Neural cell (in vitro differentiated cells): ENCODE measurements around the gene ITGB1. TPM values are rescaled to one million over a fixed set of nuclear protein-coding genes. Genes with fewer than 3 reads are reported as not detected.

Experiments
- H2AFZ ChIP-seq: fragments of 200-600, 300-800 bp; sonication (generic), shearing (Covaris generic); 2 replicates; pipeline ENCODE4 v1.6.0; 2014; ENCODE audit warnings: low read depth, mild to moderate bottlenecking, antibody characterized with exemption, low read length, moderate library complexity
- H3F3A ChIP-seq: fragments of 200-600 bp; shearing (Covaris generic); 2 replicates; pipeline ENCODE4 v1.6.1; 2016; ENCODE audit warnings: mild to moderate bottlenecking, moderate library complexity, mixed read lengths, antibody characterized with exemption, low read length; ENCODE audit not compliant: insufficient read depth, poor library complexity, severe bottlenecking
- H3K27ac ChIP-seq: fragments of 200-600, 300-800 bp; sonication (generic), shearing (Covaris generic); 2 replicates; pipeline ENCODE4 v1.5.1; 2014; ENCODE audit warnings: mild to moderate bottlenecking, low read length, moderate library complexity
- H3K27me3 ChIP-seq: fragments of 300-800, 200-600 bp; sonication (generic), shearing (Covaris generic); 2 replicates; pipeline ENCODE4 v1.6.0; 2014; ENCODE audit warnings: mild to moderate bottlenecking, low read depth, low read length, moderate library complexity; ENCODE audit not compliant: insufficient read depth
- H3K36me3 ChIP-seq: fragments of 300-800, 200-600 bp; sonication (generic), shearing (Covaris generic); 2 replicates; pipeline ENCODE4 v1.5.1; 2014; ENCODE audit warnings: mild to moderate bottlenecking, antibody characterized with exemption, low read length, moderate library complexity; ENCODE audit not compliant: insufficient read depth
- H3K4me2 ChIP-seq: fragments of 300-800, 200-600 bp; sonication (generic), shearing (Covaris generic); 2 replicates; pipeline ENCODE4 v1.6.0; 2014; ENCODE audit warnings: mild to moderate bottlenecking, low read length
- H3K4me3 ChIP-seq: fragments of 300-800, 200-600 bp; sonication (generic), shearing (Covaris generic); 2 replicates; pipeline ENCODE4 v1.5.1; 2014; ENCODE audit warnings: mild to moderate bottlenecking, low read length, moderate library complexity
- H3K79me2 ChIP-seq: fragments of 200-600 bp; shearing (Covaris generic); replicated peaks from 2 replicates; pipeline ENCODE4 v1.6.0; 2014; ENCODE audit warnings: mild to moderate bottlenecking, low read length, moderate library complexity; ENCODE audit not compliant: insufficient read depth
- H3K9ac ChIP-seq: fragments of 300-800, 200-600 bp; sonication (generic), shearing (Covaris generic); 2 replicates; pipeline ENCODE4 v1.6.1; 2016; ENCODE audit warnings: mild to moderate bottlenecking, low read length, mixed read lengths
- H3K9me2 ChIP-seq: fragments of 200-600 bp; shearing (Covaris generic); 2 replicates; pipeline ENCODE4 v1.6.1; 2016; ENCODE audit warnings: mild to moderate bottlenecking, low read length, mixed read lengths; ENCODE audit not compliant: insufficient read depth
- H3K9me3 ChIP-seq: fragments of 200-600, 300-800 bp; sonication (generic), shearing (Covaris generic); 2 replicates; pipeline ENCODE4 v1.6.1; 2016; ENCODE audit warnings: mild to moderate bottlenecking, mixed run types, low read length, moderate library complexity, mixed read lengths
- H4K20me1 ChIP-seq: fragments of 200-600 bp; shearing (Covaris generic); 2 replicates; pipeline ENCODE4 v1.6.1; 2016; ENCODE audit warnings: mild to moderate bottlenecking, mixed run types; ENCODE audit not compliant: insufficient read depth
- CTCF ChIP-seq: fragments of 450-650 bp; IDR thresholded peaks from 2 replicates; pipeline ENCODE4 v1.5.1; 2014; ENCODE audit warnings: antibody characterized with exemption, mild to moderate bottlenecking, moderate library complexity; ENCODE audit not compliant: poor library complexity, severe bottlenecking
- EP300 ChIP-seq: fragments of 450-650 bp; conservative IDR thresholded peaks from 2 replicates; pipeline ENCODE4 v1.6.1; 2014; ENCODE audit warnings: antibody characterized with exemption, mild to moderate bottlenecking, moderate library complexity; ENCODE audit not compliant: poor library complexity, severe bottlenecking
- EZH2 ChIP-seq: fragments of 200-600, 300-800 bp; shearing (Covaris generic), sonication (generic); IDR thresholded peaks from 2 replicates; pipeline ENCODE4 v1.6.1; 2014; ENCODE audit warnings: antibody characterized with exemption, low read length, borderline replicate concordance, mild to moderate bottlenecking; ENCODE audit not compliant: insufficient read depth, poor library complexity, severe bottlenecking
- MXI1 ChIP-seq: fragments of 450-650 bp; conservative IDR thresholded peaks from 2 replicates; pipeline ENCODE4 v1.6.1; 2014; ENCODE audit warnings: antibody characterized with exemption, mild to moderate bottlenecking; ENCODE audit not compliant: poor library complexity, severe bottlenecking
- POLR2AphosphoS5 ChIP-seq: IDR thresholded peaks from 2 replicates; pipeline ENCODE4 v1.6.1; 2012
- RAD21 ChIP-seq: fragments of 450-650 bp; conservative IDR thresholded peaks from 2 replicates; pipeline ENCODE4 v1.6.1; 2014; ENCODE audit warnings: antibody characterized with exemption, mild to moderate bottlenecking, moderate library complexity
- SMC3 ChIP-seq: fragments of 450-650 bp; conservative IDR thresholded peaks from 2 replicates; pipeline ENCODE4 v1.6.1; 2014; ENCODE audit warnings: antibody characterized with exemption, mild to moderate bottlenecking, moderate library complexity; ENCODE audit not compliant: poor library complexity
- TAF1 ChIP-seq: IDR thresholded peaks from 2 replicates; pipeline ENCODE4 v1.6.1; 2012; ENCODE audit warnings: low read depth
- polyA plus RNA-seq: library from polyadenylated mRNA; depleted of rRNA; stranded (reverse); fragments of >200 nt; gene quantifications from 2 replicates; pipeline ENCODE4 v1.2.3, GENCODE V29; 2014
- TF ChIP-seq, protein P1 (sequence below): IDR thresholded peaks from 2 replicates; pipeline ENCODE4 v1.6.1; 2012; ENCODE audit warnings: borderline replicate concordance

ITGB1 gene
- polyA plus RNA-seq, 1 donor from 2014 or later = 62.4 TPM

DNA sequence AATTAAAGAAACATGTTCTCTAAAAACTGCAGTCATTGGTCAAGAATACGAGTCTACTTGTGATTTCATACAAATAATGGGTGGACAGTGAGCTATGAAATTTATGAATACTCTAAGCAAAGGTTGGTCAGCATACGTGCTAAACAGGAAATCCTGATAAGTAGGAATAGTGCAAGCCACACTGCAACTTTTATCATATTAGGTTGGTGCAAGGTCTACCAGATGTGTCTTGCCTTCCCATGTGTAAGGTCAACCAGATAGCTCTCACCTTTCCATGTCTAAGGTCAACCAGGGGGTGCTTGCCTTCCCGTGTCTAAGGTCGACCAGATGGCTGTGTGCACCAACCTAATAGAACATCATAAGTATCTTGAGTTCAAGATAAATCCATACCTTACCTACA lies 2.0 kb upstream of the ITGB1 start:
- Histone ChIP-seq H3K27ac (no peak overlapping the region), H3K9me3 (no peaks in the 10 kb centered on the region), H3K9me2 (no peaks in the 10 kb centered on the region), H3K36me3 (no peaks in the 10 kb centered on the region), H2AFZ (no peak overlapping the region), H3K4me2 (peak overlapping the region; percentile 85), H4K20me1 (no peaks in the 10 kb centered on the region), H3K9ac (no peak overlapping the region), H3F3A (no peaks in the 10 kb centered on the region), H3K79me2 (peaks cover 46% of the 10 kb centered on the region), H3K4me3 (peak overlapping the region; percentile 99), H3K27me3 (no peaks in the 10 kb centered on the region)
- no peak for TF ChIP-seq CTCF
- TF ChIP-seq, protein P1, sequence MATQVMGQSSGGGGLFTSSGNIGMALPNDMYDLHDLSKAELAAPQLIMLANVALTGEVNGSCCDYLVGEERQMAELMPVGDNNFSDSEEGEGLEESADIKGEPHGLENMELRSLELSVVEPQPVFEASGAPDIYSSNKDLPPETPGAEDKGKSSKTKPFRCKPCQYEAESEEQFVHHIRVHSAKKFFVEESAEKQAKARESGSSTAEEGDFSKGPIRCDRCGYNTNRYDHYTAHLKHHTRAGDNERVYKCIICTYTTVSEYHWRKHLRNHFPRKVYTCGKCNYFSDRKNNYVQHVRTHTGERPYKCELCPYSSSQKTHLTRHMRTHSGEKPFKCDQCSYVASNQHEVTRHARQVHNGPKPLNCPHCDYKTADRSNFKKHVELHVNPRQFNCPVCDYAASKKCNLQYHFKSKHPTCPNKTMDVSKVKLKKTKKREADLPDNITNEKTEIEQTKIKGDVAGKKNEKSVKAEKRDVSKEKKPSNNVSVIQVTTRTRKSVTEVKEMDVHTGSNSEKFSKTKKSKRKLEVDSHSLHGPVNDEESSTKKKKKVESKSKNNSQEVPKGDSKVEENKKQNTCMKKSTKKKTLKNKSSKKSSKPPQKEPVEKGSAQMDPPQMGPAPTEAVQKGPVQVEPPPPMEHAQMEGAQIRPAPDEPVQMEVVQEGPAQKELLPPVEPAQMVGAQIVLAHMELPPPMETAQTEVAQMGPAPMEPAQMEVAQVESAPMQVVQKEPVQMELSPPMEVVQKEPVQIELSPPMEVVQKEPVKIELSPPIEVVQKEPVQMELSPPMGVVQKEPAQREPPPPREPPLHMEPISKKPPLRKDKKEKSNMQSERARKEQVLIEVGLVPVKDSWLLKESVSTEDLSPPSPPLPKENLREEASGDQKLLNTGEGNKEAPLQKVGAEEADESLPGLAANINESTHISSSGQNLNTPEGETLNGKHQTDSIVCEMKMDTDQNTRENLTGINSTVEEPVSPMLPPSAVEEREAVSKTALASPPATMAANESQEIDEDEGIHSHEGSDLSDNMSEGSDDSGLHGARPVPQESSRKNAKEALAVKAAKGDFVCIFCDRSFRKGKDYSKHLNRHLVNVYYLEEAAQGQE = no peak
- no peak for TF ChIP-seq EP300
- TF ChIP-seq POLR2AphosphoS5 = no peak
- TF ChIP-seq MXI1 = no peak
- TF ChIP-seq TAF1 = no peak
- no peak for TF ChIP-seq EZH2
- TF ChIP-seq RAD21 = no peak
- TF ChIP-seq SMC3 = no peak

DNA sequence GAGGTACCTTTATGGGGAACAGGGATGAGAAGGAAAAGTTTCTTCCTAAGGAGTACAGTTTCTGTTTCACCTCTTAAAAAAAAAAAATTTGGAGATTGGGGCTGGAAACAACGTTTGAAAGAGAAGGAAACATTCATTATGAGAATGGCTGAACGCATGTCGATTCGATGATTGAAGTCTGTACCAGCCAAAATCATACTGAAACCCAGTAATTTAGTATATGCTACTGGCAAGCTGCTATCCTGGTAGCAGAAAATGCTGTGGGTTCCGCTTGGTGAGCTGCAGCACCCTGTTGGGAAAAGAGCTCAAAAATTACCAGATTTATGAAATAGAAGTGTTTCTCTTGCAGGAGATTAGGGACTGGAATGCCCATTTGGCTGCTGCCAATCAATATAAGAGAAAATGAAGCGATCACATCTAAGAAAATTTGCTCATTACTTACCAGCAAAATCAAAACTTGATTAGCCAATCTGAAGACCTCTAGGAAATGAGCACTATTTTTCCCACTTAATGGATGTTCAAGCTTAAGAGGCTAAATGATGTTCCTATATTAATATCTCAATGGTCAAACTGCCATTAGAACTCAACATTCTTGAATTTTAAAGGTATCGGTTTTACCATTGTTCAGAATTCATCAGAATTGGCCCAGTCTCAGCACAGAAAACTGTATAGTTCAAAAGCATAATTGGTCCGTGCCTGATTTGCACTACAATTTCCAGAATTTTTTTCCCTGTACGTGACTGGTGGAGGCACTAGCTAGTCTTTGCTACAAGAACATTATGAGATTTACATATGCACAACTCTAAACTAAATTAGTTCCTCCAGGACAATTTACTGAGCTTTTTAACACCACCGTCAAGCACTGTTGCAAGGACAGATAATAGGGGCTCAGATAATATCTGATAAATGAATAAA lies 1.2 kb upstream of the ITGB1 start:
- Histone ChIP-seq H3K9ac (peak overlapping the region; percentile 98), H2AFZ (peak overlapping the region; percentile 97), H3K4me3 (peak overlapping the region; percentile 99), H3K79me2 (peaks cover 54% of the 10 kb centered on the region), H3K36me3 (no peaks in the 10 kb centered on the region), H4K20me1 (no peaks in the 10 kb centered on the region), H3K9me3 (no peaks in the 10 kb centered on the region), H3K9me2 (no peaks in the 10 kb centered on the region), H3F3A (no peaks in the 10 kb centered on the region), H3K4me2 (peak overlapping the region; percentile 85), H3K27me3 (no peaks in the 10 kb centered on the region), H3K27ac (peak overlapping the region; percentile 94)
- TF ChIP-seq TAF1 = no peak
- TF ChIP-seq RAD21 = no peak
- TF ChIP-seq, protein P1 = no peak
- no peak for TF ChIP-seq CTCF
- TF ChIP-seq EZH2 = no peak
- TF ChIP-seq EP300 = no peak
- no peak for TF ChIP-seq MXI1
- no peak for TF ChIP-seq POLR2AphosphoS5
- TF ChIP-seq SMC3 = no peak
